RKO (cell line): Measurements from ENCODE around the gene SPTBN4.
"Not testable (repeated sequence)": the region's sequence is repeated elsewhere in the genome, so short reads cannot be mapped to it uniquely, and the experiment has no call there.

Source experiments
- DNase-seq: peaks from one replicate; pipeline ENCODE4 v3.0.0-alpha.2; 2016; ENCODE audit warnings: low spot score

SPTBN4 gene

DNA sequence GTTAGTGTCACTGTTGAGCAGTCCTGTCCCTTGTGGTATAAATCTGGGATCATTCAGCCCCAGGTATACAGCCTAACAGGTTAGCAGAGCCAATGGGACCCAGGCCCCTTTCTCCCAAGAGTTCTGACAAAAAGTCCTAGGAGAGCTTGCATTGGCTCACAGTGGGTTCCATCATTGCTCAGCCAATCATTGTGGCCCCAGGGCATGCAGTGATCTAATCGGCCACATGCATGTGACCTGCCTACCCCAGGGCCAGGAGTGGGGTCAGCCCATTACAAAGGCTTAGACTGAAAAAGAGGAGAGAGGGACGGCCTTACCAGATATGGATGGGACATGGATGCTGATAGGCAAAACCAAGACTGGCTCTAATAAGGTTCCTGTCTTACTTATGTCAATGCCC is 41.1 kb downstream of the SPTBN4 start:
- DNase-seq = no peak

DNA sequence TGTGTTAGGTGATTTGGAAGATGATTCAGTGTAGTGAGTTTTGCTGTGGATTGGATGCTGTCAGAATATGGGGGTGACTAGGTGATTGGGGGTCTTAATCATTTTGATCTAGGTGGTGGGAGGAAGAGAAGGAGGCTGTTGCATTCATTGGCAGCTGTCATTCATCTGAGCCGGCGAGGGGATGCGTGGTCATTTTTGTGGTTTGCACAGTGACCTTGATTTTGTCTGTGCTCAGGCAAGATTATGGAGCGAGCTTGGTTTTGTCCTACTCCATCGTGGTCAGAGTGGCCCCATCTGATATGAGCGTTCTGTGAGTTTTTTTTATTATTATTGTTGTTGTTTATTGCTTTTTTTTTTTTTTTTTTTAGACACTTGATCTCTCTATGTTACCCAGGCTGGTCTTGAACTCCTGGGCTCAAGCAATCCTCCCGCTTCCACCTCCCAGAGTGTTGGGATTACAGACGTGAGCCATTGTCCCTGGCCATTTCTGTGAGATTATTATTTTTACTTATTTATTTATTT is 42.0 kb downstream of the SPTBN4 start:
- no peak for DNase-seq

DNA sequence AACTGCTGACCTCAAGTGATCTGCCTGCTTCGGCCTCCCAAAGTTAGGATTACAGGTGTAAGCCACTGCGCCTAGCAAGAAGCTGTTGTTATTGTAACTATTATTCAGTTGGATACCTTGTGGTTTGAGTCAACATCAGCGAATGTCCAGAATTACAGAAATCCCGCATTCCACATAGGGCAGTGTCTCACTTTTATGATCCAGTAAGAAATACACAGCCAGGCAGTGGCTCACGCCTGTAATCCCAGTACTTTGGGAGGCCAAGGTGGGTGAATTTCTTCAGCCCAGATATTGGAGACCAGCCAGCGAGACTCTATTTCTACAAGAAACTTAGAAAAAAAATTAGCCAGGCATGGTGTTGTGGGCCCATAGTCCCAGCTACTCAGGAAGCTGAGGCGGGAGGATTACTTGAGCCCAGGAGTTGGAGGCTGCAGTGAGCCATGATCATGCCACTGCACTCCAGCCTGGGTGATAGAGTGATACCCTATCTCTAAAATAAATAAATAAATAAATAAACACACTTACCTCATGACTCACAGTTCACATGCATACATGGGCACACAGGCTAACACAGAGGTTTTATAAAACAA is 43.8 kb downstream of the SPTBN4 start:
- no peak for DNase-seq

DNA sequence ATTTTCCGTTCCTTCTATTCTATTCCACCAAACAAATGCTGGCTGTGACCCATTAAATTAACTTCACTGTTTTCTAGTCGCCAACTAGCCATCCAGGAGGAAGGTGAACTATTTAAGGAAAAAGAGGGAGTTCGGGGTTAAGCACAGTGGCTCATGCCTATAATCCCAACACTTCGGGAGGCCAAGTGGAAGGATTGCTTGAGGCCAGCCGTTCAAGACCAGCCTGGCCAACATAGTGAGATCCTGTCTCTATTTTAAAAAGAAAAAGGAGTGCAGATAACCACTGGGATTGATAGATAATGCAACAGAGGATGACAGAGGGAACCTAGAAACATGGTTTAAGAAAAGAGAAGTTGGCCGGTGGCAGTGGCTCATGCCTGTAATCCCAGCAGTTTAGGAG is 44.7 kb downstream of the SPTBN4 start:
- DNase-seq = no peak

DNA sequence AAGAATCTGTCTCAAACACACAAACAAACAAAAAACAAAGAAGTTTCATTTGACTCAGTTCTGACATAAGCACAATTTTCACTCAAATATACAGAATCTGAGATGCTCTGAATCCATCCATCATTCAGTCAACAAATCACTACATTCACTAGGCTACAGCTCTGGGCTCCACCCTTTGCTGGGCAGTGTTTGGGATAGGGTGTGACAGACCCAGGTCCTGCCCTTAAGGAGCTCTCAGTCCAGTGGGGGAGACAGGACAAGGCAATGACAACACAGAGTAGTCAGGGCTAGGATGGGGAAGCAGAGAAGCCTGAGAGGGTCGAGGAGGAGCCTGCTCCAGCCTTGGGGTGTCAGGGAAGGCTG is 45.3 kb downstream of the SPTBN4 start:
- no peak for DNase-seq

DNA sequence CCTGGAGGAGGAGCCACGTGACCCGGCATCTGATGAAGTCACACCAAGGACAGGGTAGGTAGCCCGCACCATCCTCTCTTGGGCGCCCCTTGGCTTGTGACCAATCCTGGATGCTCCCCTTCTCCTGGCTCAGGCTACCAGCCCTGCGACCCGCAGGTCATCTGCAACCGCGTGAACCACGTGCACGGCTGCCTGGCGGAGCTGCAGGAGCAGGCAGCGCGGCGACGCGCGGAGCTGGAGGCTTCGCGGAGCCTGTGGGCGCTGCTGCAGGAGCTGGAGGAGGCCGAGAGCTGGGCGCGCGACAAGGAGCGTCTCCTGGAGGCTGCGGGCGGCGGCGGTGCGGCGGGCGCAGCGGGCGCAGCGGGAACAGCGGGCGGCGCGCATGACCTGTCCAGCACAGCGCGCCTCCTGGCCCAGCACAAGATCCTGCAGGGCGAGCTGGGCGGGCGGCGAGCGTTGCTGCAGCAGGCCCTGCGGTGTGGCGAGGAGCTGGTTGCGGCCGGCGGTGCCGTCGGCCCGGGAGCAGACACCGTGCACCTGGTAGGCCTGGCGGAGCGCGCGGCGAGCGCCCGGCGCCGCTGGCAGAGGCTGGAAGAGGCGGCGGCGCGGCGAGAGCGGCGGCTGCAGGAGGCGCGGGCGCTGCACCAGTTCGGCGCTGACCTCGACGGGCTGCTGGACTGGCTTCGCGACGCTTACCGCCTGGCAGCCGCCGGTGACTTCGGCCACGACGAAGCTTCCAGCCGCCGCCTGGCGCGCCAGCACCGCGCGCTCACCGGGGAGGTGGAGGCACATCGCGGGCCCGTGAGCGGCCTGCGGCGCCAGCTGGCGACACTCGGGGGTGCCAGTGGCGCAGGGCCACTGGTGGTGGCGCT is 45.9 kb downstream of the SPTBN4 start:
- no peak for DNase-seq

DNA sequence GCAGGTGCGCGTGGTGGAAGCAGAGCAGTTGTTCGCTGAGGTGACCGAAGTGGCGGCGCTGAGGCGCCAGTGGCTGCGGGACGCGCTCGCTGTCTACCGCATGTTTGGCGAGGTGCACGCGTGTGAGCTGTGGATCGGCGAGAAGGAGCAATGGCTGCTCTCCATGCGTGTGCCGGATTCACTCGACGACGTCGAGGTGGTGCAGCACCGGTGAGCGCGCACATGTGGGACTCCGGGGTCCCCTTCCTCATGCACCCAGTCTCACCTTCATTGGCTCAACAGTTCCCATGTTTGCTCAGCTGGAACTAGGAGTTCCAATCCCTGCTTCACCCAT is 46.5 kb downstream of the SPTBN4 start:
- DNase-seq = no peak

DNA sequence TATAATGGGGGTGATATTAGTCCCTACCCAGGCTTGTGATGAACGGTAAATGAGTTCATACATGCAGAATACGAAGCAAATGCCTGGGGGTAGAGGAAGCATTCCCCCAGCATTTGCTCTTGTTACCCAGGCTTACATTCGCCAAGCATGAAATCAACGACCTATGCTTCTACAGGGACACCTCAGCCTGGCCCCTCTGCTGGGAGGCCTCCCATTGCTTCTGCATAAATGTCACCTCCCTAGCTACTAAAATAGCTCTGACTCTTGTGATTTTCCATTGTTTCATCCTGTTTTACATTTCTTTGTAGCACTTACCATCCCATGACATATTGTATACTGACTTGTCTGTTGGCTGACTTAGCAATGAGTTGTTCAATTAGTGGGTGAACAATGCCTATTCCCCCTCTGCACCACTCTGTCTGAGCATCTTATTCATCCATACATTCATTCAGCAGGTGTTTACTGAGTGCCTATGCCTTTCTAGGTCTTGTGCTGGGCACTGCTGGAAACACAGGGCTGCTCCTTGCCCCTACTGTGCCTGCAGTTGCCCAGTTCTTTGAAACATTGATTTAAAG is 47.0 kb downstream of the SPTBN4 start:
- peak; percentile 16 for DNase-seq

DNA sequence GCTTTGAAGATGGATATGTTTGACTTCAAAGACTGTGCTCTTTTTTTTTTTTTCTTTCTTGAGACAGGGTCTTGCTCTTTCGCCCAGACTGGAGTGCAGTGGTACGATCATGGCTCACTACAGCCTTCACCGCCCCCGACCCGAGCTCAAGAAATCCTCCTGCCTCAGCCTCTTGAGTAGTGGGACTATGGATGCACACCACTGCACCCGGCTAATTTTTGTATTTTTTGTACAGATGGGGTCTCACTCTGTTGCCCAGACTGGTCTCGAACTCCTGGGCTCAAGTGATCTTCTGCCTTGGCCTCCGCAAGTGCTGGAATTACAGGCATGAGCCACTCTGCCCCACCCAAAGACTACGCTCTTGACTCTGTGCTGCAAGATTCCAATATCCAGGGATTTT is 50.4 kb downstream of the SPTBN4 start:
- no peak for DNase-seq

DNA sequence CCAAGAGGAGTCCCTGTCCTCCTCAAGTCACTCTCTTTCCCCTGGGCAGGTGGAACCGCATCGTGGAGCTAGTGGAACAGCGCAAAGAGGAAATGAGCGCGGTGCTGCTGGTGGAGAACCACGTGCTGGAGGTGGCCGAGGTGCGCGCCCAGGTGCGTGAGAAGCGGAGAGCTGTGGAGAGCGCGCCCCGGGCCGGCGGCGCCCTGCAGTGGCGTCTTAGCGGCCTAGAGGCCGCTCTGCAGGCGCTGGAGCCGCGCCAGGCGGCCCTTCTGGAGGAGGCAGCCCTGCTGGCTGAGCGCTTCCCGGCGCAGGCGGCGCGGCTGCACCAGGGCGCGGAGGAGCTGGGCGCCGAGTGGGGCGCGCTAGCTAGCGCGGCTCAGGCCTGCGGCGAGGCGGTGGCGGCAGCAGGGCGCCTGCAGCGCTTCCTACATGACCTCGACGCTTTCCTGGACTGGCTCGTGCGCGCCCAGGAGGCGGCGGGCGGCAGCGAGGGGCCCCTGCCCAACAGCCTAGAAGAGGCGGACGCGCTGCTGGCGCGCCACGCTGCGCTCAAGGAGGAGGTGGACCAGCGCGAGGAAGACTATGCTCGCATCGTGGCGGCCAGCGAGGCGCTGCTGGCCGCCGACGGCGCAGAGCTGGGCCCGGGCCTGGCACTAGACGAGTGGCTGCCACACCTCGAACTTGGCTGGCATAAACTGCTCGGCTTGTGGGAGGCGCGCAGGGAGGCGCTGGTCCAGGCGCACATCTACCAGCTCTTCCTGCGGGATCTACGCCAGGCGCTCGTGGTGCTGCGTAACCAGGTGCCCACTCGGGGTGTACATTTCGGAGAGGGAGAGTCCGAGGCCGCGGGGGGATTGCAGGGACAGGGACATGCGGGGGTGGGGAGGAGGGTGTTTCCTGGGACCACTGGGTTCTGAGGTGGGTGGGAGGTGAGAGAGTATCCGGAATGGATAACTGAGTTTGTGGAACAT is 52.8 kb downstream of the SPTBN4 start:
- no peak for DNase-seq

DNA sequence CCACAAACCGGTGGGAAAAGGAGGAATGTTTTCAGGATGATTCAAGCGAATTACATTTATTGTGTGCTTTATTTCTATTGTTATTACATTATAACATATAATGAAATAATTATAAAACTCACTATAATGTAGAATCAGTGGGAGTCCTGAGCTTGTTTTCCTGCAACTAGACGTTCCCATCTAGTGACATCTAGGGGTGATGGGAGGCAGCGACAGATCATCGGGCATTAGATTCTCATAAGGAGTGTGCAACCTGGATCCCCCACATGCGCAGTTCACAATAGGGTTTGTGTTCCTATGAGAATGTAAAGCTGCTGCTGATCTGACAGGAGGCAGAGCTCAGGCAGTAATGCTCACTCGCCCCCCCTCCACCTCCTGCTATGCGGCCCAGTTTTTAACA is 54.5 kb downstream of the SPTBN4 start:
- DNase-seq = peak; percentile 38

DNA sequence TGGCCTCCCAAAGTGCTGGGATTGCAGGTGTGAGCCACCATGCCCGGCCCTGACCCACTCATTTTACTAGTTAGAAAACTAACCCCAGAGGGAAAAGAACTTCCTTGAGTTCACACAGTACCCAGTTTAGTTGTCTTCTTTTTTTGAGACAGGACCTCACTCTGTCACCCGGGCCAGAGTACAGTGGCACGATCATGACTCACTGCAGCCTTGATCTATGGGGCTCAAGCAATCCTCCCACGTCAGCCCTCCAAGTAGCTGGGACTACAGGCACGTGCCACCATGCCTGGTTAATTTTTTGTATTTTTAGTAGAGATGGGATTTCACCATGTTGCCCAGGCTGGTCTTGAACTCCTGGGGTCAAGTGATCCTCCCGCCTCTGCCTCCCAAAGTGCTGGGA is 55.1 kb downstream of the SPTBN4 start:
- DNase-seq = not testable (repeated sequence)

DNA sequence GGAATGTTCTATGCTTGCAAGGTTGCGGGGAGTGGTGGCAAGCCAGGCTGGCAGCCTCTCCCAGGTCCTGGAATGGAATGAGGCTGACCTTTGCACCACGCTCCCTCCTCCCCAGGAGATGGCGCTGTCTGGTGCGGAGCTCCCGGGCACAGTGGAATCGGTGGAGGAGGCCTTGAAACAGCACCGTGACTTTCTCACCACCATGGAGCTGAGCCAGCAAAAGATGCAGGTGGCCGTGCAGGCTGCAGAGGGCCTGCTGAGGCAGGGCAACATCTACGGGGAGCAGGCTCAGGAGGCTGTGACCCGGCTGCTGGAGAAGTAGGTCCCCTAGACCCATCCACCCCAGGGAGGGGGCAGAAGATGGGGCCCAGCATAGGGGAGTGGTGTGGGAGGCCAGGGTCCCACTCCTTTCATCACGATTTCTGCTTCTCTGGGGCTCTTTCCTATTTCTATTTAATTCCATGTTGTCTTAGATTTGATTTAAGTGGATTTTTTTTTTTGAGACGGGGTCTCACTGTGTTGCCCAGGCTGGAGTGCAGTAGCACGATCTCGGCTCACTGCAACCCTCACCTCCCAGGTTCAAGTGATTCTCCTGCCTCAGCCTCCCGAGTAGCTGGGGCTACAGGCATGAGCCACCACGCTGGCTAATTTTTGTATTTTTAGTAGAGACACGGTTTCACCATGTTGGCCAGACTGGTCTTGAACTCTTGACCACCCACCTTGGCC is 56.7 kb downstream of the SPTBN4 start:
- peak; percentile 83 for DNase-seq

DNA sequence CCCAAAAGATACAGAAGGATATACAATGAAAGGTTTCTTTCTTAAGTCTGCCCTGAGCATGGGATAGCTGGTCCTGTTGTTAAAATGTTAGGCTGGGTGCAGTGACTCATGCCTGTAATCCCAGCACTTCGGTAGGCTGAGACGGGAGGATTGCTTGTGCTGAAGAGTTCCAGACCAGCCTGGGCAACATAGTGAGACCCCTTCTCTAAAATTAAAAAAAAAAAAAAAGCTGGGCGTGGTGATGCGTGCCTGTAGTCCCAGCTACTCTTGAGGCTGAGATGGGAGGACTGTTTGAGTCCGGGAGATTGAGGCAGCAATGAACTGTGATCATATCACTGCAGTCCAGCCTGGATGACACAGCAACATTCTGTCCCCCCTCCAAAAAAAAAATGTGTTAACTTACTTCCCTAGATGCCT is 57.3 kb downstream of the SPTBN4 start:
- DNase-seq = peak; percentile 34

DNA sequence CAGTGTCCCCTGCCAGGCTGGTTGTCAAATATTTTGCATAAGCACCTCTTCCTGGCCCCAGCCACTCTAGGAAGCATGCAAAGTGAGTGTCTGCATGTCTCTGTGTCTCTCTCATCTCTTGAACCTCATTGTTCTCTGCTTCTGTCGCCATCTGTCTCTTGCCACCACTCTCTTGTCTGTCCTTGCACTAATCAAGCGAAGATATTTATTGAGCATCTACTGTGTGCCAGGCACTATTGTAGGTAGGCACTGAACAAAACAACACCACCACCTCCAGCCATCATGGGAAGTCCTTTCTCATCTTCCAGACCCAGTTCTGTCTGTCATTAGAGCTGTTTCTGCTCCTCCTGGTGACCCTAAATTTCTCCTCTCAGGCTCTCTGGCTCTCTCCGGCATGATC is 57.9 kb downstream of the SPTBN4 start:
- DNase-seq = no peak

DNA sequence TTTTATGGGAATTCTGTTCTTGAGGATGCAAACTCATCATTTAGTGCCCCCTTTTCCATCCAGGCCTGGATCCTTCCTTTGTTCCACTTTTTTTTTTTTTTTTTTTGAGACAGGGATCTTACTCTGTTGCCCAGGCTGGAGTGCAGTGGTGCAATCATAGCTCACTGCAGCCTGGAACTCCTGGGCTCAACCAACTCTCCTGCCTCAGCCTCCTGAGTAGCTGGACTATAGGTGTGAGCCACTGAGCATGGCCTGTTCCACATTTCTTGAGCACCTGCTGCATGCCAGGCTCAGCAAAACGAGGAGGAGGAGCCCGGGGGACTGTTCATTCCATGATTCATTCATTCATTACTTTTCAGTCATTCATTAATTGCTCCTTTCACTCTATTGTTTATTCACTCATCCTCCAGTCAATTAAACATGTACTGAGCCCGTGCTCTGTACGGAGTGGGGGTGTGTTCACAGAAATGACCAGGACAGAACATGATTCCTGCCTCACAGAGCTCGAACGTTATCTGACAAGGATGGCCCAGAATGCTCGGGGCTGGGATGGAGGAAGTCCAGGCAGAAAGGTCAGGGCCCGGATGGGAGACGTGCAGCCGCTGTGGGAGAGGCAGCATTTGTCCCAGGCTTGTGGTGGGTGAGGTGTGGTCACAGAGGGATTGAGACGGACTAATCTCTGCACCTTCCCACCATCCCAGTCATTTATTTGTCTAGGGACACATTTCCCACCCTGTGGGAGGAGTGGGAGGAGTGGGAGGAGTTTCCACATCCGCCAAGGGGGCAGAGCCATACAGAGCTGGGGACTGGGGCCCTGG is 58.6 kb downstream of the SPTBN4 start:
- DNase-seq = no peak

DNA sequence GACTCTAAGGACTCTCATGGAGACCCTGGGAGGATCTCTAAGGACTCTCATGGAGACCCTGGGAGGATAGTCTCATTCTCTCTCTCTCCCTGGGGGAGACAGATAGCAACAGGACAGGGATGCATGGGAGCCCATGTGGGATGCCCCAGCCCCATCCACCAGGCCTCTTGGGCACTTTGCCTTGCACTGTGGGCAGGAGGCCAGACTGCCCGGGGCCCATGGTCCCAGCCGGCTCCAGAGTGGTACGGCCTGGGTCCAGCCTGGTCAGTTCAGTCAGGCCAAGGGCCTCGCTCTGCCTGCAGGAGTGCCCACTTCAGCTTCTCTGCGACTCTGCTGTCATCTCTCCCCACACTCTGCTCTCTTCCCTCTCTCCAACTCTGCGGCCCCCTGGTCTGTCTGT is 61.3 kb downstream of the SPTBN4 start:
- DNase-seq = no peak

DNA sequence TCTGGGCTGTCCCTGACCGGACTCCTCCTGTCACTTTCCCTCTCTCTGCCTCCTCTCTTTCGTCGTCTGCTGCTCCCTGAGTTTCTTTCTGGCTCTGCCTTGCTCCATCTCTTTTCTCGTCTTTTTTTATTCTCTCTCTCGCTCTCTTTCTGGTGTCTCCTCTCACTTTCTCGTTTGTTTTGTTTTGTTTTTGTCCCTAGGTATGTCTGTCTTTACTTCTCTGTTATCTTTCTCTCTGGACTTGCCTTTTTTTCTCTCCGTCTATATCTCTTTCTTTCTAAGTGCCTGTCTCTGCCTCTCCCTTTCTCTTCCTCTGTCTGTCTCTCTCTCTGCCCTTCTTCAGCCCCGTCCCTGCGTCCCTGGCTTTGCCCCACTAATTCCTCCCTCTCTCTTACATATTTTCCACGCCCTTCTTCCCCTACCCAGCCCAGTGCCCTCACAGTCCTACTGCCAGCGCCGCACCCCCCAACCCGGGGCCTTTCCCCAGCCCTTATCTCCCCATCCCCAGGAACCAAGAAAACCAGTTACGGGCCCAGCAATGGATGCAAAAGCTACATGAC is 61.8 kb downstream of the SPTBN4 start:
- no peak for DNase-seq

DNA sequence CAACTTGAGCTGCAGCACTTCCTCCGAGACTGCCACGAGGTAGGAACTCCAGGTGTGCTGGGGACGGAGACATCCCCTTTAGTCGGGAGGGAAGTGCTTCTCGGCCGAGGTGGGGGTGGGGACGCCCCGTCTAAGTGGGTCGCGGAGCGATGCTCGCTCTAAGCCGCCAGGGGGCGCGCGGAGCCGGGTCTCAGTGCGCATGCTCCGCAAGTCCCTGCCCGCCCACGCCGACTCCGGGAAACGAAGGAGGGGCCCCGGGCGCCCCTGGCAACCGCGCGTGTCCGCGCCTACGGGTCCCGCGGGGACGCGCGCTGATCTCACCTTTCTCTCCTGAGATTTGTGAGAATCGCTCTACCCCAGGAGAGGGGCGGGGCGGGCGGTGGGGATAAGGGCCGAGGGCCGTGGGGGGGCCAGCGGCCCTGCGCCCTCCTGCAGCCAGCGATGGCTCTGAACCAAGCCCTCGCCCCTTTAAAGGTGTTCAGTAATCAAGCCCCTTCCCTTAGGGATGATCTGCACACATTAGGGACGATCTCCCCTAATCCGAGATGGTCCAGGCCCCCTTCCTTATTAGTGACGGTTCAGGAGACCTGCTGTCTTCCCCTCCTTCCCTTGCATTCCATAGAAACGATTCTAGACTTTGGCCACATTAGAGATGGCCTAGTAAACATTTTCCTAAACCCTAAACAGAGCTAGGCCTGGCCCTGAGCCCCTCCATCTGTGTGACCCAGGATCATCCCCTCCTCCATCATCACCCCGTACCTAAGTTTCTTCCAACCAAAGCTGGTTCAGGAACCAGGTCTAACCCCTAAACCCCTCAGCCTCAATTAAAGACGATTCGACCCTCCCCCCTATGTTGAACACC is 62.5 kb downstream of the SPTBN4 start:
- peak; percentile 85 for DNase-seq
